Measurements from ENCODE around the gene USP24.
"Not testable (repeated sequence)": the region's sequence is repeated elsewhere in the genome, so short reads cannot be mapped to it uniquely, and the experiment has no call there.

The USP24 gene

DNA sequence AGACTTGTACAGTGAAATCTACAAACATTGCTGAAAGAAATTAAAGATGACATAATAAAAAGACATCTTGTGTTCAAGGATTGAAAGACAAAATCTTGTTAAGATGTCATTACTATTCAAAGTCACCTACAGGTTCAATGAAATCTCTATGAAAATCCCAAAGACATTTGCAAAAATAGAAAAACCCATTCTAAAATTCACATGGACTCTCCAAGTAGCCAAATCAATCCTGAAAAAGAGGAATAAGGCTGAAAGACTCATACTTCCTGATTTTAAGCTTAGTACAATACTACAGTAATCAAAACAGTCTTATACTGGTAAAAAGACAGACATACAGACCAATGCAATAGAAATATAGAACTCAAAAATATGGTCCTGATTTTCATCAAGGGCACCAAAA lies 97.2 kb downstream of the USP24 start:
- DNase-seq, result no peak

DNA sequence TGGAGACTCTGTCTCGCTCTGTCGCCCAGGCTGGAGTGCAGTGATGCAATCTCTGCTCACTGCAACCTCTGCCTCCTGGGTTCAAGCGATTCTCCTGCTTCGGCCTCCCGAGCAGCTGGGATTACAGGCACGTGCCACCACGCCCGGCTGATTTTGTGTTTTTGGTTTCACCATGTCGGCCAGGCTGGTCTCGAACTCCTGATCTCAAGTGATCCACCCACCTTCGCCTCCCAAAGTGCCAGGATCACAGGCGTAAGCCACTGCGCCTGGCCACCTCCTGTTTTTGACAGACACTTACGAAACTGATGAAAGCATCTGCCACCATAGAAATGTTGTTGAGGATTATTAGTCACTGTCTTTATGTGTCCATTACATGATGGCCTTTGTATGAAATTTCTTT lies 106.2 kb downstream of the USP24 start:
- not testable (repeated sequence) for DNase-seq

DNA sequence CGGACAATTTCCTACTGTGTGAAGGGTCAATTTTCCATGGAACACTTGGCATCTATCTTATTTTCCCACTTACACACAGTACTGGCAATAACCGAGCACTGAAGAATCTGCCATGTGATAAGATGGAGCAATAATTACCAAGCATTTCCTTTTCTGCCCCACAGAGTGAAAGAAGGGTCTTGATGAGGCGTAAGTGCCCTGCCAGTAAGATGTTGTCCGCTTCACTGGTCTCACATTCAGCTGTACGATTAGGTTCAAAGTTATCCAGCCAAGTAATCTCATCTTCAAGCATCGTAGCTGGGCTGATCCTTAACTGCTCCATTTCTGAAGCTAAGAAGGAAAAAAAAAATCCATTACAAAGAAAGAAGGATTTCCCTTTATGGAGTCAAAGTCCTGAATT lies 108.1 kb downstream of the USP24 start:
- no peak for DNase-seq

DNA sequence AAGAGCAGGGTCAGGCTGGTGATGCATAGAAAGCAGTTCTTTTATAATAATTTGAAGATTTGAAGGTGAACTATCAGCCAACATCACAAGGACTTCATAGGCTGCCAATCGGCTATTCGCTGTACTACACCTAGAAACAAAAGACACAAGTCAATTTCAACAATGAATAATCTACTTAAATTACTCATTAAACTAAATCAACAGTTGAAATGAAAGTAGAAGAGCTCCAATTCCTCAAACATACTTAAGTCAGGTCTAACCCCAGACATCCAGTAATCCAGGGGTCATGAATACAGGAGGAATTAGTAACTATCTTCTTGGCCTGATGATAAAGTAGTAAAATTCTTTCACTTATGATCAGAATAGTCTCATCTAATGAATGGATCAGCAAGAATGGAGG lies 111.3 kb downstream of the USP24 start:
- DNase-seq, result no peak

DNA sequence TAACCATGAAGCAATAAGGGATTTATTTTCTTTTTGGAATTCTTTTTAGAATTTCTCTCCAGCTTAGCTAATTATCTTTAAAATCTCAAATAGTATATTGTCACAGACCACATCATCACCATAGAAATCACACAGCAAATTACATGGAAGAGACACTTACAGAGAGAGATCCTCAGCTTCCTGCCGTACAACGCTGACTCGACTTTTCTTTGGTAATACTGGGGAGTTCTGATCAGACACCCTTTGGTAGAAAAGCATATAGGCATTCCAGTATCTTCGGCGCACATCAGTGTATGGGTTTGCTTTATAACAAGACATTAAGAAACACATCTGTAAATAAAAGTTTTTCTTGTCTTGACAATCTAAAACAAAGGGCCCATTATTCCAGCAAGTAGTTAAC lies 120.1 kb downstream of the USP24 start:
- no peak for DNase-seq

DNA sequence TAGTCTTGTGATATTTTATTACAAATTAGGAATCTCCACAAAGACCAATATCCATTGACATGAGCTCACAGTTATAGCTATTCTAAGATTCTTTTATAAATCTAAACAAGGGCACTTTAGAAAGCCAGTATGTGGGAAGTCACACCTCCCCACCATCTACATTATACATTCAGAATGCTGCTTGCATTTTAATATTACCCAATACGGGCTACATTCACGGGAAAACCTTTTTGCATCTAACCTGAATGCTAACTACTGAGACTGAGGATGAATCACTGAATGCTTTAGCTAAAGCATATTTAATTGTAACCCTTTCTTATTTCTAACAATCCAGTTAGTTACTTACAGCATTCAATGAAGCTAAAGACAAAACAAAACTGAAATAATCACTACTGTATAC lies 122.7 kb downstream of the USP24 start:
- DNase-seq, result no peak

DNA sequence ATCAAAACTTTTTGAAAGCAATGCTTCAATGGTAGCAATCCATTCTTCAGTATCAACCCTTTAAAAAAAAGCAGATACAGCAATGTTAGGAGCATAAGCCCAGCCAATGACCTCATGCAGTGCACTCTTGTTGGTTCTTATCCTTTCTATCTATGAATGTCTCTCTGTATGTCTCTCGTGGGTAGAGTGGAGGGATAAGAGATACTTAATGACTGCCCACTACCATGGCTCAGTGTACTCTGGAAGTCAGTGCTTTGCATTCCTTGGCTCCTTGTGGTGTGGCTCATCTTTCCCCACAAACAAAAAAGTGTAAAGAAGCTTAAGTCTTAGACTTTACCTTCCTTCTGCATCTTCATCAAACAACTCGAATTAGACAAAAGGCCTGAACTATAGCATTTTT lies 125.5 kb downstream of the USP24 start:
- peak; percentile 10 for DNase-seq

DNA sequence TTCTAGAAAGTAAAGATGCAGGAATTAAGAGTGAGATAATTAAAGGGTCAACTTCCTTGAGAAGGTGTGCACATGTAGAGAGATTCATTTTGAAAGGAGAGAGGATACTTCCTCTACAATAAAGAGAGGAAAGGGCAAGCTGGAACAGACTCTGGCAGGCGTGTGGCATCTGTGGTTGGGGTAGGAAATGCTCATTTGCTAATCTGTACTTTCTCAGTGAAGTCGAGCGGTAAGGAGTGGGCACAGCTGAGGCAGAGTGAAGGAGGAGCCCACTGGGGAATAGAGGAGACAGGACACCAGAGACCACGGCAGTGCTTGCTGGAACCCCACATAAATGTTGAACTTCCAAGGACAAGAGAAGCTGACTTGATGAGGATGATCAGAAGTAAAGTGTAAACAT lies 126.8 kb downstream of the USP24 start:
- DNase-seq, result no peak

DNA sequence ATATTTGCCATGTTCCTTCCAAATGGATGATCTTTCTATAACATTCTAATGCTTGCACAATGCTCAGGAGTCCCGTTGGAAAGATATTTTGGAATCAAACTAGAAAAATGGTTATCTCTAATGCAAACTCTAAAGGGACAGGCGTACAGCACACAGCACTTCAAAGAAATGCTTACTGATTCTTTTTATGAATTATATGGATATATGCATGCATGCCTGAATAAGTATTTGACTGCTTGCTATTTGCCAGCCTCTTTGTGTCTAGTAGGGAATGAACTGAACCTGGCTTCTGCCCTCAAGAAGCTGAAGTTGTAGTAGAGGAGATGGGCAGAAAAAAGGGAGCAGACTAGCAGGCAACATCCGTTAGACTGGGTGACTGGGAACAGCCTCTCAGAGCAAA lies 127.7 kb downstream of the USP24 start:
- no peak for DNase-seq

DNA sequence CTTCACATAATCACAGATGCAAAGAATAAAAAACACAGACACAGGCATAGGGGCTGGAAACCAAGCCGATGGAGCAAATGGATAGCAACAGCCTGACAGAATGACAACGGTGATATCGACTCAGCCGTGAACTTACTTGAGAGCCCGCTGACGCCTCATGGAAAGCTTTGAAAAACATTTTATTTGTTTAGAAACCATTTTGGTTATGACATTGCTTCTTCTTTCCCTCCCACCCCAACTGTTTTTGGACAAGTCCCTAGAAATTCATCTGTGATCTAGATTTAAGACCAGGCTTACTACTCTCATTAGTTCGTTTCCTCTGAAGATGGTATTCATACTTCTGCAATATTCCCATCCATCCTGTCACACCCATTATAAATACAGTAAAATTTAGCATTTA lies 130.9 kb downstream of the USP24 start:
- DNase-seq, result no peak

DNA sequence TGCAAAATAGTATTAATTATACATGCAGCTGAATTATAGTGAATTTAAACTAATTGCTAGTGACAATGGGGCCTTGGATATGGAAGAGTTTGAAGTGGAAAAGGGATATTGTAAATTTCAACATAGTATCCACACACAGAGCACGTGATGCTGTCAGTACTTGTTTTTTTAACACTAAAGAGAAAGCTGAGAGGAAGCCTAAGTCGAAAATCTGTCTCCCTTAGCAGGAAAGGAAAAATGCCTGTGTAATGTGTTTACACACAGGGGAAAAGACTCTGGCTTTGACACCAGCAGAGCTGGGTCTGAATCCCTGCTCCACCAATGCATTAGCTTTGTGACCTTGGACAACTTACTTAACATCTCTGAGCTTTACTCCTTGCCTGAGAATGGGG lies 133.3 kb downstream of the USP24 start:
- no peak for DNase-seq

DNA sequence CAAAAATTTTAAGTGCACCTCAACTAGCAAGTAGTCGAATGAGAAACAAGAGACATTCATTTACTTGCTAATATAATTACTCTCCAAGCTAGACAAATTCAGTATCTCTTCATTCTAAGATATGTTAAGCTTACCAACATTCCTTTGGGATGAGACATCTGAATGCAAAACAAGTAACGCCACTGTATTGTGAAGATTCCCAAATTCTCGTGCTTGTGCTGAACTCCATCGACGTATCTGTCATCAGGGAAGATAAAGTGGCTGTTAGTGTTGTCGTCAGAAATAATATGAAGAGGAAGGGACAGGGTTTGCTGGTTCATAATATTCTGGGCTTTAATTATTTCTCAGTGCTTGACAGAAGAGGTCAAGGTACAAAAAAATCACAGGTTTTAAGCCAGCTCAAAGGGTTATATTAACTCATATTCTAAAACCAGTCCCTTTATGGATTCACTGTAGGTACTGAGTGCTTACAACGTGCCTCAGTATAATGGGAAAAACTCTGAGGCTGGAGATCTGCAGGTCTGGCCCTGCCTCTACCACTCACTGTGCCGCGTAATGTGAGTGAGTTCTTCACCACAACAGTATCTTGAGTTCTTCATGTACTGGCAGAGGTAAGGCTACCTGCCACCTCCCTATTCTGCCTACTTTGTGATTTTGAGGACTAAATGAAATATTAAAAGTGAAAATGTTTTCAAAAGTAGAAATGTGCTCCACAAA lies 133.8 kb downstream of the USP24 start:
- DNase-seq, result peak; percentile 87

DNA sequence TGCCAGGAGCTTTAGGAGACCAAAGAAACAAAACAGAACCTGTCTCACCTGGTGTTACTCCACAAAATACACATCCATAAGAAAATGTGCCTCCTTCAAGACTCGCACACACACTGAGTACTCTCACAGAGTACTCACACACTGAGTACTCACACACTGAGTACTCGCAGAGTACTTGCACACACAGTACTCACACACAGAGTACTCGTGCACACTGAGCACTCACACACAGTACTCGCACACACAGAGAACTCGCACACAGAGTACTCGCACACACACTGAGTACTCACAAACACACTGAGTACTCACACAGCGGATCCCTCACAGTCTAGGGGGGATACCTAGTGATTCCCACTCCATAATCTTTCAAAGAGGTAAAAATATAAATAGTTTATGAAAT lies 135.5 kb downstream of the USP24 start:
- no peak for DNase-seq

DNA sequence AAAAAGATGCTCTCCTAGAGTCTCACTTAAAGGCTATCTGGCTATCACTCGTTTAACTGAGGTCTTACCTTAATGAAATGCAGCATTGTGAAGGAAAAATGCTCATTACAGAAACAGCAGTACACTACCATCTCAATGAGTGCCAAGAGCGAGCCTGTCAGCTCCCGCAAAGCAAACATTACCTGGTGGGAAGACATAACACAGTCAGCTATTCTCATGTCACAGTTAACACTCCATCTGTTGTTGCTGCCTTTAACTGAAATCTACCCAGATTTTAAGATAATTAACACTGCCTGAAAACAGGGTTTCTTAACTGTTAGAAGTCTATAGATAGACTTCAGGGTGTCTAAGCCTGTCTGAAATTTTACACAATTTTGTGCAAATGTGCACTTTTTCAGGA lies 136.7 kb downstream of the USP24 start:
- no peak for DNase-seq

DNA sequence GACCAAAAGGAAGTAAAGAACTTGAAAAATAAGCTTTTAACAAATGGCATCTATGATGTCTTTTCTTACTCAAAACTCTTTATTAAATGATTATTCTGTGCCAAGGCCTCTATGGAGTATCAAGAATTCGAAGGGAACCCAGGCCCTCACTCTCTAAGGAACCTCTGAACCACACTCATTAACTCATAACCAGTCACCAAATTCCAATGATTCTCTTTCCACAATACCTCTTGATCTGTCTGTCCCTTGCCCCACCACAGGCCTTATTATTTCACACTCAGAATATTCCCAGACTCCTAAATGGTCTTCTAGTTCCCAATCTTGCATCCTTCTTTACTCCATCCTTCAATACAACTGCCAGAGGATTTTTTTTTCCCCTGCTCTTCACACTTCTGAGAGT lies 138.8 kb downstream of the USP24 start:
- no peak for DNase-seq

DNA sequence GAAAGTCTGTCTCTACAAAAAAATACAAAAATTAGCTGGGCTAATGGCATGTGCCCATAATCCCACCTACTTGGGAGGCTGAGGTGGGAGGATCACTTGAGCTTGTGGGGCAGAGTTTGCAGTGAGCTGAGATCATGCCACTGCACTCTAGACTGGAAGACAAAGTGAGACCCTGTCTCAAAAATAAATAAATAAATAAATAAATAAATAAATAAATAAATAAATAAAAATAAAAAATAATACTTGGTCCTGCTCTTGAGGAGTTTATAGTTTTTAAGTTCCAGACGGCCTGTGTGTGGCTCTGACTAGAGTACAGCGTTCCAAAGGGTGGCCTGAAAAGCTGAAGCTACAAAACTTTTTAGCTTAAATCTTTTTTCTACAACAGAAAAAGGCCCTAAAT lies 140.7 kb downstream of the USP24 start:
- DNase-seq, result no peak

DNA sequence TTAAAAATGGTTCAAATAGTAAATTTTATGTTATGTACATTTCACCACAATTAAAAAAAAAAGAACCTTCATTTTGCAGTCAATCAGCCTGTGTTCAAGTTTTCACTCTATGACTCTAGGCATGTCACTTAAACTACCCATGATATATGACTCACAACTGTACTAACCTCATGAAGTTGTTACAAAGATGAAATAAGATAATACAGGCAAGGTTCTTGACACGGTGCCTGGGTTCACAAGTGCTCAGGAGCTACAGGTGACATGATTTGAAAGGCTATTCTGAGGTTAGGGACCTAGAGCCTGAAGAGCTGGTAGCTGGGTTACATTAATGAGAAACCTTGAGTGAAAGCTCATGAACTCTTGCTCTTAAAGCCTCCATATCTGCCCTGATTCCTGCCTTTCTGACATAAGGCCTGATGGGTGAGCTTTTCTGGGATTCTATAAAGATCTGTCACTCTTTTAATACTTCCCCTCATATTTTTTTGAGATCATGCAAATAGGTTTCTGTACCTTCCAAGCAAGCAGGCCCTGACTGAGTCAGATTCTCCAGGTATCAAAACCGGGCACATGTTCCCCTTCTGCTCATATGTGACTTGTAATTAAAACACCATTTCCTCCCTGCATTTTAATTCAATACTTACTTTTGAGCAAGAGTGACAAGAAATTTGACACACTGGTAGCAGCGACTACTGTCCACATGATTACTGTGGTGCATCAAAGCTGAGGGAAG lies 141.8 kb downstream of the USP24 start:
- no peak for DNase-seq

DNA sequence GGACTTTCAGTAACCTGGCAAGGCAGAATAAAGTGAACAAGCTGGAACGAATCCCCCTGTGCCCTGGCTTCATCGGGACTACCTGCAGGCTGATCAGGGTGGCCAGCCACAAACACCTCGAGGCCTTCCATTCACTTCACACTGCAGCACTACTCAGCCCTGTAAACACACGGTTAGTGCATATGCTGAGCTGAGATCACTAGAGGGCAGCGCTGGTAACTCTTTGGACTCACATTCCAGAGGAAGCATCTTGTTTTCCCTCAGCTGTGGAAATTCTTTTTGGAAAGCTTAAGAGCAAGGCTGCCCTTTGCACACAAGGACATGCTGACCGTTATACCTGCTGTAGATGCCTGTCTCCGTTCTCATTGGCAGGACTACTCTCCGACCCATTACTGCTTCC lies 143.7 kb downstream of the USP24 start:
- peak; percentile 47 for DNase-seq

DNA sequence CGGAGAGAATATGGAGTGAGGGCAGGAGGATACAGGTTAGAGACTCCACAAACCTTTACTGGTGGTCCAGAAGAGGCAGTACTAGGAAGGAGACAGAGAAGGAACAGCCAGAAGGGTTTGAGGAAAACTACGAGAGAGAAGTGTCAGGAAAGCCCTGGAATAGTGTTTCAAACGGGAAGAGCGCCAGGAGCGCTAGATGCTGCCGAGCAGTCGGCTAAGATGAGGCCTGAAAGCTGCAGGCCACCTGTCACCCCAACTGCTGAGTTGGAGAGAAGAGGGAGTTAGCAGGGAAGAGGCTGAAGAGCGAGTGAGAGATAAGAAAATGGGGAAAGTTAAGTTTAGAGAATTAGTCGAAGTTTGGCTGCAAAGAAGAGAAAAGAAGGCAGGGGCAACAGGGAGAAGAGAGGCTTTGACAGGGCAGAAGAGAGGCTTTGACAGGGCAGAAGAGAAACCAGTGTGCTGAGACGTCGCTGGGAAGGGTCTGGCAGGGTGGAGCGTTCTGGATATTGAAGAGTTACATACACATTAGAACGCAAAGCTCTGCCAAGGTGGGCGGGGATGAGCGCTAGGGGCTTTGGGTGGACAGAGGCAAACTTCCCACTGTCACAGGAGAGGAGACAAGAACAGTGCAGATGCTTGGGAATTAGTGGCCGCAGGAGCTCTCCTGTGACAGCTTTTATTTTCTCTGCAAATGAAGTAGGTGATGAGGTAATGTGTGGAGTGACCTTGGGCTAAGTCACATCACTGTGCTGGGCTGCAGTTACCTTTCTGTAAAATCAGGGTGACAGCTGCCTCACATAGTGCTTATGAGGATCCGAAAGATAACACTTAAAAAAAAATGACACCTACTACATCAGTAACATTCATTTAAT lies 144.6 kb downstream of the USP24 start:
- DNase-seq, result no peak

DNA sequence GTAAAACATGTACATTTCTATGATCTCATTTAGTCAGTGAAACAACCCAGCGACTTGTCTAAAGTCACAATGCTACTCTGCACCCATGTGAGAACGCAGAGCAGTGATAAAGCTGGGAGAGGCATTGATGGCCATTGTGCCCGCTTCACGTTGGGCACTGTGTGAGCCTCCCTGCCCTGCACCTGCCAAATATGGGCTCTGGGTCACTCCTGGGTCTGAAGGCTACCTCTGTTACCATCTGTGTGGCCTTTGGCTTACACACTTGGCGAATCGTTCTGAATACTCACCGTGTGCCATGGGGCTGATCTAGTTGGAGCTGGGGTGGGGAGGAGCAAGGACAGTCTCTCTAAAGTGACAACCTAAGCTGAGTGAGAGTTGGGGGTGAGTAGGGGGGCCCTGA lies 145.9 kb downstream of the USP24 start:
- DNase-seq, result no peak

DNA sequence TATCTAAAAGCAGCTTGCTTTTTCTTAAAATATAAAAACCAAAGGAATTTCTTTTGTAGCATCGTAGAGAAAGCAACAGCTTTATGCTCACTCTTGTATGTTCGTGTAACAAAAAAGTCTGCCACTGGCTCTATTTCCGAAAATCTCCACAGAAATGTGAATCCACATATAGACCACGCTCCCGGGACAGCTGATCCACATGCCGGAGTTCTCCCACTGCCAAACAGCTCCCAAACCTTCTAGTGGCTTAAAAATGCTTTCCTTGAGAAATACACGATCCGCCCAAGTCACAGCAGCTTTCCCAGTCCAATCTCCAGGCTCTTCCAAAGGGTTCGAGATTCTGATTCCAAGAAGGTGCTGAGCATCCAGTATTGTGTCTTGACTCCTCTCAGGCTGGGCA lies 146.5 kb downstream of the USP24 start:
- no peak for DNase-seq

DNA sequence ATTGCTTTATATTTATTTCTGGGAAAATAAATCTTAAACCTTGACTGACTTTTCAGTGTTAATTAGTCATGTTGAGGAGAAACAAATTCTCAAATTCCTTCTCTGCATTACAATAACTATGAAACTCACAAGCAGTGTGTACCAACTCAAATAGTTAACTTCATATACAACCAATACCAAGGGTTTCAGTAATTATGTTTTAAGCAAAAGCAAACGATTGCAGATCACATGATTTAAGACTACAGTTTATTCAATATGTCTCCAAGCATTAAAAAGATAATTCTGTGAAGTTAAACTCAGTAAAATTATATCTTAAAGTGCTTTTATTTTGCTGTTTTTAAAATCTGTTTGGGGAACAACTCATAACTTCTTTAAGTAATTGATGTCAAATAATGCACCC lies 147.2 kb downstream of the USP24 start:
- DNase-seq, result no peak

DNA sequence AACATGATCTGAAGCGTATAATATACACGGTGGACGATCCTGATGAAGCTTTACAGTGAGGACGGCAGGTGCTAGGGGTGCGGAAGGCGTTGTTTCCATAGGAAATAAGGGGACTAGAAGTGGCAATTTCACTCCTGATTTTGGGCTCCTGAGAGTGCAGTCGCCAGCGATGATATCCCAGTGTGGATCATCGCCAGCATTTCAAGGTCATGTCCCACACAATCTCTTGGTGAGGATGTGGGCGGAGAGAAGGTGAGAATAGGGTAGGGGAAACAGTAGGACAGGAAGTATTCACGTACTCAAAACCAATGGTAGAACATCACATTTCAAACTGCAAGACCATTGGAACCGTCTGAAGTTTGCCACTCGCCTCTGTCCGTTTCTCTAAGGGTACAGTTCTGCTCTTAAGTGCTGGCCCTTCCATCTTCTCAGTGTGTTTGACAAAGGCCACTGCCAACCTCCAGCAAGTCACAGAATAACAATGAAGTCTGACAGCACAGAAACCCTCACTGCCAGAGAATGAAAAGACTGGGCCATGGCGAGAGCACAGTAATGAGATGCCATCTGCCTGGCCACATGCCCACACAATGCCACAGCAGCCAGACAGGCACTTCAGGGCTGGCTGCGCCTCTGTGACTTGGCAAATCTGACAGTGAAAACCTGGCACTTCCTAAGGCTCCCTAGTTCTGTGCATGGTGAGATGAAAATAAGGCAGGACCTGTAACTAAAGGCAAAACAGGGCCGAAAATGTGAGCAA lies 148.0 kb downstream of the USP24 start:
- no peak for DNase-seq

Data from EL (cell line).